Measurements from ENCODE around the gene ZKSCAN1.

ZKSCAN1 gene

DNA sequence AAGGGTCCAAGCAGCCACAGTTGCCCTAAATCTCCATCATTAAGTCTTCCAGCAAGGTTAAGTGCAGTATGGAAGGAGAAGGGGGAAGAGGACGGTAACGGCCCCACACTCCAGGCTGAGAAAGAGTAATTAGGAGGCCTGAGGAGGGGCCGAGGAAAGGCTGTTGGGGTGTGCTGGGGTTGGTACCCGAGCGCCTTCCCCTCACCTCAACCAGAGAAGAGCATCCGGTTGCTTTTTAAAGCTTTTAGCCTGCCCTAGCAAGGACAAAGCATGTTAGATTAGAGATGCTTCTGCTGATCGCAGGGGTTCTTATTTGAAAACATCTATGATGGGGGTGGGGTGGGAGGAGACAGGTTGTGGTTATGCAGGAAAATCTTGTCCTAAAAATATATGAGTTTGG, 25.2 kb downstream of the ZKSCAN1 start:
- no peak for DNase-seq

DNA sequence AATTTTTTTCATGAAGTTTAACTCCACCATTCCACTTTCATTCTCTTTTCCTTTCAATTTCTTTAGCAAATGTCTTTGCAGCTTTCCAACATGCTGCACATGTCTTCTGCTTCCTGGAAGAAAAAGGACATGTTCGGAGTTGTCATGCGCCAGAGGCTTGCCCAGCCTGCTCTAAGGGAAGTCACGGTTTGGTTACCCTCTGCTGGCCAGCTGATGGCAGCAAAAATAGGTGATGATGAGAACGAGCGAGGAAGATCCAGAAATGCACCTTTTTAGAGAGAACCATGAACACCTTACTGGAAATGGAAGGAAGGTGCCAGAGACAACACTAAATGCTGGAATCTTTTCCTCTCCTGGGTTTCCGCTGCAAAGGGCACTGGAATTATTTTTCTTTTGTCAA, 29.3 kb downstream of the ZKSCAN1 start:
- DNase-seq: no peak

DNA sequence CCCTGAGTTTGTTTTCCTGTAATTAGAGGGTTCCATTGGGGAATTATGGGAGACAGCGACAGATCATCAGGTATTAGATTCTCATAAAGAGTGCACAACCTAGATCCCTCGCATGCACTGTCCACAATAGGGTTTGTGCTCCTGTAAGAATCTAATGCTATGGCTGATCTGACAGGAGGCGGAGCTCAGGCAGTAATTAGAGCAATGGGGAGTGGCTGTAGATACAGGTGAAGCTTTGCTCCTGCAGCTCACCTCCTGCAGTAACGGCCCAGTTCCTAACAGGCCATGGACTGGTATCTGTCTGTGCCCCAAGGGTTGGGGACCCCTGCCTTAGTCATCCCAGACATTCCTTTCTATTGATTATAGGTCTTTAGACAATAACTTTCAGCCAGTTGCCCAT, 33.3 kb downstream of the ZKSCAN1 start:
- DNase-seq: no peak

DNA sequence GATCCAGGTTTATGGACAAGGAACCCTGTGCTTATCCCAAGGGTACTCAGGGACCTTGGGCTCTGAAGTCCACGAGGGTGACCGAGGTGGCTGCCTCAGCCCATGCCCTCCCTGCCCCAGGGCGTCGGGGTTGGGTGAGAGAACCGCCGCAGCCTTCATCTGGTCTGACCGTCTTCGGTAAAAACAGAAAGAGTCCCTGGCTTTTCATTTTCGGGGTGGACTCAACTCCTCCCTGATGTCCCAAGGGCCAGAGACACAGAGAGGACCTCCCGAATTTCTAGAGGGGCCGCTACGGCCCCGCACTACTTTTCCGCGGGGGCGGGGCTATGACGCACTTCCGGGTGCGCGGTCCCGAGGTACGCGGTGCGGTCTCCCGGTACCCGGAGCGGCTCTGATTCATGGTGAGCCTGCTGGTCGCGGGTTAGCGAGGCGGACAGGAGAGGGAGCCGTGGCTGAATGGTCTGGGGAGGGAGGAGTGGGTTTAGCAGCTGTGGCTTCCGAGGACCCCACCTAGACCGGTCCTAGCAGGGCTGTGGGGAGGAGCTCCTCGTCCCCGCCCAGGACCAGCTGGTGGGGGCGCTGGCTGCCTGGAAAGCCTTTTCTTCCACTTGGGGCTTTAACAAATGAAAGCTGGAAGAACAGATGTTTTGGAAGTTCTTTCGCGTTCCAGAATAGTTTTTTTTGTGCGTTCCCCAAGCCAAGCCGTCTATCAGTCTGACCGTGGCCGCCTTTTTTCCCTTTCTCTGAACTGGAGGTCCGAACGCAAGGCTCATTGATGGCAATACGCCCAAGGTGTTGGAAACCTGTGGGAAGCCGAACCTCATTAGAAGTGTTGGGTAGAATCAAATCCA, 34.3 kb downstream of the ZKSCAN1 start, which contains the start of gene ZSCAN21:
TSS of gene ZSCAN21 (plus strand) at position 334 of the 851 bp plus-strand sequence. CDS start 7,233 bp downstream, outside the sequence.
- peak; percentile 31 for DNase-seq

DNA sequence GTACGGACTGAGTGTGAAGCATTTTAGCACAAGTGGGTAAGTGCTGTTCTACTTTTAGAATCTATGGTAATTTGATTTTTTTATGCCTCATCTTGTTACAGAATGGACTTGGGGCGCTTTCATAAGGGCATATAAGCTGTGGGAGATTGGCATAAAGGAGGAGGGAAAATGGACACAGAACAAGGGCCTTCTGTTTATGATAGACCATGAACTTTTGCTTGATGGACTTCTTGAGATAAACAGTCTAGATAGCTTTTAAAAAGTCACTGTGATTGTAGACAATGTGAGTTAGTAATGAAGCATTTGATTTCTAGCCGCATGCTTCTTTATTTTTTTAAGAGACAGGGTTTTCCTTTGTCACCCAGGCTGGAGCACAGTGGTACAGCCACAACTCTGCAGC, 36.2 kb downstream of the ZKSCAN1 start:
- no peak for DNase-seq

DNA sequence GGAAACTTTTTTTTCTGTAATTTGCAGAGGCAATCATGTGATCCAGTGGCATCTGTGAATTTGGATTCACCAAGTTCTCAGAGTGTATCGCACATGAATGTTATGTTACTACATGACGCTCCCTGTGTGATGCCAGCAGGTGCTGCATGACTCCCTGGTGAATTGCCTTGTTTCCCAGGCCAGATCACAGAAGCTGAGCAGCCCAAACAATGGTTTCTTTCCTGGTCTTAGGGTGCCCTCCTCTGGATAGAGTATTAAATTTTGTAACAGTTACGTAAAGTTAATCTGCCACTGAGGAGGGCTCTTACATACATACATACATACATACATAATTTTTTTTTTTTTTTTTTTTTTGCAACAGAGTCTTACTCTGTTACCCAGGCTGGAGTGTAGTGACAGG, 37.8 kb downstream of the ZKSCAN1 start:
- no peak for DNase-seq

DNA sequence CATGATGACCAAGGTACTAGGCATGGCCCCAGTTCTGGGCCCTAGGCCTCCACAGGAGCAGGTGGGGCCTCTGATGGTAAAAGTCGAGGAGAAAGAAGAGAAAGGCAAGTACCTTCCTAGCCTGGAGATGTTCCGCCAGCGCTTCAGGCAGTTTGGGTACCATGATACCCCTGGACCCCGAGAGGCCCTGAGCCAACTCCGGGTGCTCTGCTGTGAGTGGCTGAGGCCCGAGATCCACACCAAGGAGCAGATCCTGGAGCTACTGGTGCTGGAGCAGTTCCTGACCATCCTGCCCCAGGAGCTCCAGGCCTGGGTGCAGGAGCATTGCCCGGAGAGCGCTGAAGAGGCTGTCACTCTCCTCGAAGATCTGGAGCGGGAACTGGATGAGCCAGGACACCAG, 41.6 kb downstream of the ZKSCAN1 start:
- no peak for DNase-seq

DNA sequence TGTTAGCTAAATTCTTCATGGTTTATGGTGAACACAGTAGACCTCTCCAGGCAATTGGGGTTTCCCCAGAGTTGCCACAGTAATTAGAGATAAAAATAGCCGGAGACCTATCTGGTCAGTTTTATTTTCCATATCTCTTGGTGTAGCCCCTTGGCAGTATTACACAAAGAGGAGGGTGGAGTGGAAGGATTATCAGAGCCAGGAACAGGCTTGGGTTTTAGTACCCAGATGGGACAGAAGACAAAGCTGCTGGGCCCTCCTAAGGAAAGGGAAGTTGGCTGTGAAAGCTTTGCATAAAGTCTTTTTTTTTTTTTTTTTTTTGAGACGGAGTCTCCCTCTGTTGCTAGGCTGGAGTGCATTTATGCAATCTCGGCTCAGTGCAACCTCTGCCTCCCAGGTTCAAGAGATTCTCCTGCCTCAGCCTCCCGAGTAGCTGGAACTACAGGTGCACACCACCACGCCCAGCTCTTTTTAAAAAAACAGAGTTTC, 43.9 kb downstream of the ZKSCAN1 start:
- no peak for DNase-seq

DNA sequence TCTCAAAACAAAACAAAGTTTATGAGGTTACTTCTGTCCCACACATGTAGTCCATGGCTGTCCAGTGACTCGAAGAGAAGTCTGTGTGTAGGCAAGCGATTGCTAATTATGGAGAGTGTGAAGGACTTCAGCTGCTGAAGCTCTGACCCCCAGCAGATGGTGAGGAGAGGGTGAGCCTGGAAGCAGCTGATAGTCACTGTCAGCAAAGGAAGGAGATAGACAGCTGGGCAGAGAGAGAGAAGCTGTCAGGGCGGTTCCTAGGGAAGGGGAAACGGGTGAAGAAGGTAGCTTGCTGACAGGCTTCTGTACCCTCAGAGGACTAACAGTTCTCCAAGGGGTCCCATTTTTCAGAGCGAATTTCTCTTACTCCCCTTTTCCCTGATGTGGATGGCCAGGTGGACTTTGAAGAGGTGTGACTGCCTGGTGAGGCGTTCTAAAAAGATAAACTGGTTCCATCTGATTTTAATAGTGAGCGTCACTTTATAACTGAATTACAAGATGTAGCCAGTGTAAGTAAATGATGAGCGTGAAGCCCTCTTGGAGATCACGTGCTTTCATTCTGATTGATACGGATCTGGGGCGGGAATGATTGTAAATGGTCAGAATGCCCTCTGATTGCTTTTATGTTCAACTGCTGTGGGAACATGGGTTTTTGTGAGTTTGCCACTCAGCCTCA, 46.3 kb downstream of the ZKSCAN1 start:
- no peak for DNase-seq

DNA sequence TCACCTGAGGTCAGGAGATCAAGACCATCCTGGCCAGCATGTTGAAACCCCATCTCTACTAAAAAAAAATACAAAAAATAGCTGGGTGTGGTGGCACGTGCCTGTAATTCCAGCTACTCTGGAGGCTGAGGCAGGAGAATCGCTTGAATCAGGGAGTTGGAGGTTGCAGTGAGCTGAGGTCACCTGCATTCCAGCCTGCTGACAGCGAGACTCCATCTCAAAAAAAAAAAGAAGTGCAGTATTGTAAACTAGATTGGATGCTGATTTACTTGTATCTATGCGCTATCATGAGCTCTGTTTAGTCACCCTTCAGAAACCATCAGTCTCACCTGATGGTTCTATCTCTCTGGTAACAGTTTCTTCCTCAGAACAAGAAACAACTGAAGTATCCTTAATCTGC, 48.0 kb downstream of the ZKSCAN1 start:
- DNase-seq: no peak

DNA sequence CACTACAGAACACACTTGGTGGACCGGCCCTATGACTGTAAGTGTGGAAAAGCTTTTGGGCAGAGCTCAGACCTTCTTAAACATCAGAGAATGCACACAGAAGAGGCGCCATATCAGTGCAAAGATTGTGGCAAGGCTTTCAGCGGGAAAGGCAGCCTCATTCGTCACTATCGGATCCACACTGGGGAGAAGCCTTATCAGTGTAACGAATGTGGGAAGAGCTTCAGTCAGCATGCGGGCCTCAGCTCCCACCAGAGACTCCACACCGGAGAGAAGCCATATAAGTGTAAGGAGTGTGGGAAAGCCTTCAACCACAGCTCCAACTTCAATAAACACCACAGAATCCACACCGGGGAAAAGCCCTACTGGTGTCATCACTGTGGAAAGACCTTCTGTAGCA, 48.8 kb downstream of the ZKSCAN1 start:
- DNase-seq: no peak

DNA sequence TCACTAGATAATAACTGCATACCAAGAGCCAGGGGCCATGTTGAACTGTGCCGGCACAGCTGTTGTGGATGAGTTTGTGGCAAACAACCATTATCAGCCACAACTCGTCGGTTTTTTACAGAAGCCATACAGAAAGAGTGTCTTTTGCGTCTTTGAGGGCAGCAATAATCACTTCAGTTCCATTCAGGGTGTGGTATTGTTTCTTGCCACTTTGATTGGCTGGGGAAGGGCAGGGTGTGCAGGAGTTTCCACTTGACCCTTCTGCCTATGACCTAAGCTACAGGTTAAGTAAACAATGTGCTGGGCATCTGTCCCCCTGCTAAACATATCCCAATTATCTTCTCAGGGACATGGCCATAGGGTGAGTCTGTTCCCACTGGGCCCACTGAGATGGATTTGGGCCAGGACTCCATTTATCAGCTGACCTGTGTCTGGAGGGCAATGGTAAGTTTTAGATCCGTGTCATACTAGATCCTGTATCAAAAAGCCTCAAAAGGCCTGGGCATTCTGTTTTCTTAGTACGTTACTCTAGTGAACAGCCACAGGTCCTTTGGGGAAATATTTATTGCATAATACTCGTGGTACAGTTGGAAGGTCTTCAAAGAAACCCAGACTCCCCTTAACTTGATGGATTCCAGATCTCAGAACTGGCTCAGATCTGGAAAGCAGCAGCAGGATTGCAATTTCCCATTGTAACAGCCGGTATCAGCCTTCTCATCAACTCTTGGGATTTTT, 50.2 kb downstream of the ZKSCAN1 start:
- no peak for DNase-seq

DNA sequence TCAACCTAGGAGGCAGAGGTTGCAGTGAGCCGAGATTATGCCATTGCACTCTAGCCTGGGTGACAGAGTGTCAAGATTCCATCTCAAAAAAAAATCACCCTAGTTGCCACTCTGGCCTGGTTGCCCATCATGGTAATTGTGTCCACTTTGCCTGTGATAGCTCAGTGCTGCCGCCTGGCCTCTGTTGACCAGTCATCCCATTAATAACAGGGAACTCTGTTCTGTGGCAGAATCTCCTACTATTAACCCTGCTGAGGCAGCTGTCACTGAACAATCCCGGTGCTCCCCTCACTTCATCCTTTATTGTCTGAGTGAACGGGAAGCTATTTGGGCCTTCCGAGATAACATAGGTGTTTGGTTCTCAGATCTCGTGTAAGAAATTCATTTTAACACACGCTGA, 51.6 kb downstream of the ZKSCAN1 start:
- no peak for DNase-seq

DNA sequence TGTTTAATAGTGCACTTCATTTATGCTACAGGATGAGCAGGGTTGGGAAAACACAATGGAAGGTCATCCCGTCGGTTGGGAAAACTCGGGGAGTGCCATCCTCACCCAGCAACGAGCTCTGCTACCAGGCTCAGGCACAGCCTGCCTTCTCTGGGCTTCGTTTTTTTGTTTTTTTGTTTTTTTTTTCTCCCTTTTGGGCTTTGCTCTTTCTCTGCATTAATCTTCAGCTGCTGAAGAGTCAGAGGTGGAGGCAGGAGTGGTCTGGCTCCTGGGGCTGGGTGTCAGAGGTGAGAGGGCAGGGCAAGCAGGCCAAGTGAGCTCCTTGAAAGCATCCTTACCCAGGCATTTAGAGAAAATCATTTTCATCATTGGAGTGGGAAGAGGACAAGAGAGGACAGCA, 54.6 kb downstream of the ZKSCAN1 start:
- no peak for DNase-seq

DNA sequence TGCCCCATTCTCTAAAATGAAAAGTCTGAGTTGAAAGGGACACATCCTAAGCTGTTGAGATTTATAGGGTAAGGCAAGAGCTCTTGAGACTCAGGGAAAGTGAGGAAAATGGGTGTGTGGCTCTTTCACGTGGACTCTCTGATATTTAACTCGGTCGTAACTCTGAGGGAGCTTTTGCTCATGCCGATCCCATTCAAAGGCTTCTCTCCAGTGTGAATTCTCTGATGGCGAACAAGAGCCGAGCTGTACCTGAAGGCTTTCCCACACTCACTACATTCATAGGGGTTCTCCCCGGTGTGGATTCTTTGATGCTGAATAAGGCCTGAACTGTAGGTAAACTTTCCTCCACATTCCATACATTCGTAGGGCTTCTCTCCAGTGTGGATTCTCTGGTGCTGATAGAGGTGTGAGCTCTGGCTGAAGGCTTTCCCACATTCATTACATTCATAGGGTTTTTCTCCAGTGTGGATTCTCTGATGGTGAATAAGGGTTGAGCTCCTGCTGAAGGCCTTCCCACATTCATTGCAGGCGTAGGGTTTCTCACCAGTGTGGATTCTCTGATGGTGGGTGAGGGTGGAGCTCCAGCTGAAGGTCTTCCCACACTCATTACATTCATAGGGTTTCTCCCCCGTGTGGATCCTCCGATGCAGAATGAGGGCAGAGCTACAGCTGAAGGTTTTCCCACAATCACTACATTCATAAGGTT, 55.8 kb downstream of the ZKSCAN1 start:
- no peak for DNase-seq

DNA sequence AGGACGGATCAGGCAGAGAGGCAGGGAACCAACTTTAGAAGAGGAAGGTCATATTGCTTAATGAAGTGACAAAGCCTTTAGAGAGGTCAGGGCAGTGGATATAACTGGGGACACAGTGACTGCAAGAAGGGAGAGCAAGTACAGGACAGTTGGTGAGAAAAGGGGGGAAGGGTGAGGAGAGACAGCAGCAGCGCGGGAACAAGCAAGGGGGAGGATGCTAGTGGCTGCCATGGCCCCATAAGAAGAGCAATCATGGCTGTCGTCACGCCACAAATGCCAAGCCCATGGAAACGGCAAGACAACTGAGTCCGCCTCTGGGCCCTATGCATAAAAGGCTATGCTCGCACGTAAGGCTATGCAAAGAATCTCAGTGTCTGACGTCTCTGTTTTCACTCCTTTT, 57.1 kb downstream of the ZKSCAN1 start:
- no peak for DNase-seq

DNA sequence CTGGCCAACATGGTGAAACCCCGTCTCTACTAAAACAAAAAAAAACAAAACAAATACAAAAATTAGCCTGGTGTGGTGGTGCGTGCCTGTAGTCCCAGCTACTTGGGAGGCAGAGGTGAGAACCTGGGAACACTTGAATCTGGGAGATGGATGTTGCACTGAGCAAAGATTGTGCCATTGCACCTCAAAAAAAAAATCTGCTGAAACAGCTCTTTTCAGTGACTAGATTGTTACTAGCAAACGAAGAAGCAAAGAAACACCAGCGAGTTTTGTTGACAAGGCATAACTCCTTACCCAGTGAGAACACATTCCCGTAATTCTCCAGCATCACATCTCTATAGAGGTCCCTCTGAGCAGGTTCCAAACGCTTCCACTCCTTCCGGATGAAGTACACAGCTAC, 59.4 kb downstream of the ZKSCAN1 start:
- DNase-seq: no peak

DNA sequence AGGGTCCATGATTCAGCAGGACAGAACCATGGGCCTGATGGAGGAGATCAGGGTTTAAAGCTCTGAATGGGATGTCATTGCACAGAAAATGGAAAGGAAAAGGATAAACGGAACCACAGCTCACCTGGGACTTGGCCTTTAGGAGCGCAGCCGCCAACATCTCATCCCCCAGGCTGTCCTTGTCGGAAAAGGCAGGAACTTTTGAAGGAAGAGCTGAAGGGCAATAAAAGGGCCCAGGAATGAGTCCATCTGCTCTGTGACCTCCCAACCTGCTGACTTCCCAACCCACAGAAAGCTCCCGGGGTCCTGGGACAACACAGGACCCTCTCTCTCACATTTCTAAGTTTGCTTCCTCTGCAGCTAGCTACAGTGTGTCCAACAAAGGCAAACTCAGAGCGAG, 60.0 kb downstream of the ZKSCAN1 start:
- no peak for DNase-seq

DNA sequence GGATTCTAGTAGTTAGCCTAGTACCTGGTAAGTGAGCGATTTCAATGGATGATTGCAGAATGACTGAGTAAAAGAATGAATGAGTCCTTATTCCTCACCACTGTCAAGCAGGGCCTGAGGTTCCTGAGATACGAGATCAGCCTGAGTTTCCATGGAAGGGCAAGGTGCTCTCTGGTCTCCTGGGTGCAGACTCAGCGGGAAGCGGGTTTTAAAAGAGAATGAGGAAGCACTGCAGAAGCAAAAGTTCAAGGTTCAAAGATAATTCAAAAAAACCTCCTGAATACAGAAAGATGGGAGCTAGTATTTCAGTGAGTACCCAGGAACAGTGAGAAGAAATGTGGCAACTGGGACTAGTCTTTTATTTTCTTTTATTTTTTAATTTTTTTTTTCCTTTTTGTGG, 61.8 kb downstream of the ZKSCAN1 start:
- DNase-seq: no peak

DNA sequence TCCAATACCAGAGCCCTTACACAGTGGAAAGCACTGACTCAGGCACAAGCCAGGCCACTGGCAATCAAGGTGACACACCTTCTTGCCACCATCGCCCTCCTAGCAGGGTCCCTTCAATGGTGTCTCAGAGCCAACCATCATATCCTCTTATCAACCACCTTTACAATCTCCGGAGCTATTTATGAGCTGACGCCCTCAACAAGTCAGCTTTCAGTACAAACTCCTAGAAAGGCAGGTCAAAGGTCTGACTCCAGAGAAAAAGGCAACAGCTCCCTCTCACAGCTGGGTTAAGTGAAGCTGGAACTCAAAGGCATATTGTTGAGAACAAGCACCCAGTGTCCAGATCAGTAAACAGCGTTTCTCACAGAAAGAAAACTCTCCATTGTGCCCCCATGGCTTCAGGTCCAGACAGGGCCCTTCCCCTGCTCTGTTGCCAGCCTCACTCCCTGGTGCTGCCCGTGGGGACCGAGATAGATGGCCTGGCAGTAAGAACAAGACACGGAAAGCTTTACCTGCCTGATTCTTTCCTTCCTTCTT, 63.7 kb downstream of the ZKSCAN1 start:
- DNase-seq: no peak

DNA sequence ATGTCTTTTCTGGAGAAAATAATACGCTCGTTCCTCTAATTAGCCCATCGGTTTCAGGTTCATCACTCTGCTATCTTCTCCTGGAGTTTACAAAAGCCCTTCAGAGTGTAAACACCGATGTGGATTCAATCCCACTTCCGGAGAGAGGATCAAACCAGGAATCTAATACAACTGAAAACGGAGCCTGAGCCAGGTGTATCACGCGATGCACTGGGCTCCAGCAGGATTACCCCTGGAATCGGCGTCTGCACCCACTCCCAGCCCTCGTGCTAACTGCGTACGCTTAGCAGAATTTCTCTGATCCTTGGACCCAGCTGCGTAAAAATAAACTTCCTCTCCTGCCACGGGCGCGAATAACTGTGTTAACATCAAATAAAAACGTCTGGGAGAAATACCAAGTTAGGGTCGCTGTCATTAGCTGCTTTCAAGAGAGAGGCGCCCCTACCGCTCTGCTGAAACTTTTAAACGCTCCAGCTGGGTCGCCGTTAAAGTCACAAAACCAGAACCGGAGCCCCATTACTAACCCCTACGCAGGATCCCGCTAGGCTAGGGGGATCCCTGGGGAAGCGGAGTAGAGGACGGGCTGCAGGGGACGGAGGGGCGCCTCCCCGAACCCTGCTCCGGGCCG, 65.6 kb downstream of the ZKSCAN1 start:
- DNase-seq: no peak

DNA sequence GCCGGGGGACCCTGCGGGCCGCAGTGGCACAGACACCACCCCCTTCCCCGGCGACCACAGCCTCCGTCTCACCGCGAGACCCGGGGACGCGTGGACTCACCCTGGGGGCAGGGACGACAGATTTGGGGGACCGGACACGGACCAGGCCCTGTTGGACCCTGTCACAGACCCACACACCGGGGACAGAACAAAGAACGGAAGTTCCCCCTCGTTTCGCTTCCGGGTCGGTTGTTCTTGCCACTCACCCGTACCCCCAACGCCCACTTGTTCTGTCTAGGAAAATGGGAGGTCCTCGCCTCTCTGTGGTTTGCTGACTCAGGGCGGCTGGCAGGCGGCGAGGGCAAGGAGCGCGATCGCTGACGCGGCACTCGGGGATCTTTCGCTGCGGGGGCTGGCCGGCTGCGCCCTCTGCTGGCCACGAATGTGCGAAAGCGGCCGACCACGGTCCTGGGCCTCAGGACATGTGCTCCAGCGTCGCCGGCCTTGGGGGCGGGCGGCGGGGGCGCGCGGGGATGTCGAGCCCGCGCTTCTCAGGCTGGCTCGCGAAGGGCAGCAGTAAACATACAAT, 66.2 kb downstream of the ZKSCAN1 start, which contains the start of gene ZNF3:
TSS of gene ZNF3 (minus strand) at position 189 of the 568 bp plus-strand sequence. CDS start 4,366 bp downstream, outside the sequence.
- peak; percentile 92 for DNase-seq

All from GOT3 (cell line).